B cell (primary cell): ENCODE data around the gene THAP4. TPM values are rescaled to one million over a fixed set of nuclear protein-coding genes. Genes with fewer than 3 reads are reported as not detected.

ENCODE experiments used
- ATAC-seq: fragments of 200-7000 bp; cut with Tn5 transposase; one replicate; pipeline ENCODE4 v1.10.0; 2021; ENCODE audit warnings: low read depth, mild to moderate bottlenecking, moderate number of reproducible peaks, moderate library complexity
- CTCF ChIA-PET: fragments of 350-600 bp; sonication (Branson Sonifier 250); formaldehyde crosslinking; loops from one replicate; lab custom pipeline; 2021; ENCODE audit warnings: antibody characterized with exemption, inconsistent platforms; lab: Charles Lee
- POLR2A ChIA-PET: fragments of 350-600 bp; sonication (Branson Sonifier 250); formaldehyde crosslinking; loops from one replicate; lab custom pipeline; 2021; ENCODE audit warnings: antibody characterized with exemption; lab: Charles Lee
- DNase-seq: peaks from one replicate; pipeline ENCODE4 v3.0.0; 2013
- H2AFZ ChIP-seq: 2 replicates; pipeline ENCODE4 v1.6.1; 2012; ENCODE audit warnings: mild to moderate bottlenecking, low read depth, low read length; ENCODE audit not compliant: insufficient read depth, poor library complexity, severe bottlenecking
- H3K27ac ChIP-seq, 2 donors: 1 replicate in 1 of 2; 2 replicates in 1 of 2; pipeline ENCODE4 v1.5.1; 2012 to 2013; ENCODE audit warnings: low read length in 2 of 2, mild to moderate bottlenecking in 2 of 2, moderate library complexity in 1 of 2
- H3K27me3 ChIP-seq, 4 experiments: fragments of 200-600 bp in 1 of 4; sonication (generic) in 1 of 4; replicated peaks in 1 of 4; 1 replicate in 2 of 4; 2 replicates in 2 of 4; pipeline versions ENCODE4 v1.6.1 to v1.7.0; 2013 to 2016; ENCODE audit warnings: low read length in 3 of 4, mild to moderate bottlenecking in 2 of 4, mixed read lengths in 1 of 4, moderate library complexity in 1 of 4; ENCODE audit not compliant: insufficient read depth in 4 of 4, control insufficient read depth in 3 of 4; ENCODE audit errors: control extremely low read depth in 1 of 4
- H3K36me3 ChIP-seq, 2 experiments: replicated peaks in 1 of 2; 1 replicate in 1 of 2; 2 replicates in 1 of 2; pipeline versions ENCODE4 v1.6.1 to v1.7.1; 2013; ENCODE audit warnings: low read length in 1 of 2; ENCODE audit not compliant: insufficient read depth in 2 of 2, control insufficient read depth in 1 of 2; ENCODE audit errors: control extremely low read depth in 1 of 2, extremely low read depth in 1 of 2
- H3K4me1 ChIP-seq, 2 donors: fragments of 200-600 bp in 1 of 2; sonication (generic) in 1 of 2; 1 replicate in 1 of 2; 2 replicates in 1 of 2; pipeline versions ENCODE4 v1.5.1 to v1.6.1; 2013 to 2017; ENCODE audit warnings: low read length in 2 of 2; ENCODE audit not compliant: control insufficient read depth in 2 of 2, insufficient read depth in 2 of 2
- H3K4me2 ChIP-seq: replicated peaks from 2 replicates; pipeline ENCODE3; 2012; ENCODE audit warnings: mild to moderate bottlenecking, low read depth, low read length; ENCODE audit not compliant: poor library complexity, severe bottlenecking
- H3K4me3 ChIP-seq, 5 experiments: fragments of 200-600 bp in 1 of 5; sonication (generic) in 1 of 5; 1 replicate in 3 of 5; 2 replicates in 2 of 5; pipeline versions ENCODE4 v1.5.1 to v1.7.0; 2011 to 2016; ENCODE audit warnings: low read length in 4 of 5, mild to moderate bottlenecking in 4 of 5, low read depth in 2 of 5, control low read depth in 1 of 5, moderate library complexity in 1 of 5; ENCODE audit not compliant: insufficient read depth in 1 of 5; ENCODE audit errors: control extremely low read depth in 1 of 5, extremely low read depth in 1 of 5
- H3K79me2 ChIP-seq: fragments of 200-600 bp; sonication (generic); one replicate; pipeline ENCODE4 v1.6.0; 2016; ENCODE audit warnings: low read length; ENCODE audit not compliant: control insufficient read depth, insufficient read depth
- H3K9ac ChIP-seq: fragments of 200-600 bp; sonication (generic); 2 replicates; pipeline ENCODE4 v1.6.1; 2017; ENCODE audit warnings: mild to moderate bottlenecking, low read length, moderate library complexity
- H3K9me3 ChIP-seq, 3 donors: one replicate each; pipeline versions ENCODE4 v1.6.1 to v1.7.1; 2013; ENCODE audit warnings: low read length in 2 of 3; ENCODE audit not compliant: control insufficient read depth in 2 of 3, insufficient read depth in 1 of 3; ENCODE audit errors: control extremely low read depth in 1 of 3
- H4K20me1 ChIP-seq: 2 replicates; pipeline ENCODE4 v1.6.0; 2012; ENCODE audit warnings: mild to moderate bottlenecking, low read length; ENCODE audit not compliant: insufficient read depth, control insufficient read depth, poor library complexity, severe bottlenecking
- H3K27ac Mint-ChIP-seq: one replicate; pipeline ENCODE4 v1.8.0; 2021; ENCODE audit warnings: mixed read lengths
- H3K27me3 Mint-ChIP-seq: one replicate; pipeline ENCODE4 v1.8.0; 2021; ENCODE audit warnings: mixed read lengths
- H3K4me1 Mint-ChIP-seq: one replicate; pipeline ENCODE4 v1.8.0; 2021; ENCODE audit warnings: mixed read lengths
- H3K4me3 Mint-ChIP-seq: one replicate; pipeline ENCODE4 v1.8.0; 2021; ENCODE audit warnings: mixed read lengths
- H3K9me3 Mint-ChIP-seq: one replicate; pipeline ENCODE4 v1.8.0; 2022; ENCODE audit warnings: mixed read lengths; ENCODE audit not compliant: insufficient read depth
- CTCF ChIP-seq: fragments of 200-600 bp; IDR thresholded peaks from one replicate; pipeline ENCODE4 v1.8.0; 2022; ENCODE audit warnings: antibody characterized with exemption, mild to moderate bottlenecking
- EZH2 ChIP-seq: IDR thresholded peaks from 2 replicates; pipeline ENCODE4 v1.6.1; 2012; ENCODE audit warnings: borderline replicate concordance, low read depth, mild to moderate bottlenecking, moderate library complexity, low read length; ENCODE audit not compliant: insufficient read depth, poor library complexity, severe bottlenecking
- WGBS: methylation state at CpG from one replicate; pipeline ENCODE4 v1.1.5; 2013; ENCODE audit warnings: missing lambda C conversion rate; ENCODE audit not compliant: insufficient coverage; 5-methylcytosine and 5-hydroxymethylcytosine counted together
- intact Hi-C: fragments of 100-400 bp; cut with micrococcal nuclease; formaldehyde crosslinking; loops from one replicate; pipeline ENCODE4 v1.10.0; 2022
- polyA plus RNA-seq: library from polyadenylated mRNA; depleted of rRNA; stranded (reverse); fragments of >200 nt; gene quantifications from 2 replicates; pipeline ENCODE4 v1.2.3, GENCODE V29; 2012
- total RNA-seq, 2 donors: library from RNA; stranded (reverse); fragments of 120-200 nt in 1 of 2; gene quantifications; 1 replicate in 1 of 2; 2 replicates in 1 of 2; pipeline versions ENCODE4 v1.2.3 to v1.2.4, GENCODE V29; 2013 to 2022

THAP4 gene
- total and polyA plus RNA-seq, 2 donors (not counting 1 experiment from before 2014, with no cell fraction given) = 26.5 to 41.0 TPM

DNA sequence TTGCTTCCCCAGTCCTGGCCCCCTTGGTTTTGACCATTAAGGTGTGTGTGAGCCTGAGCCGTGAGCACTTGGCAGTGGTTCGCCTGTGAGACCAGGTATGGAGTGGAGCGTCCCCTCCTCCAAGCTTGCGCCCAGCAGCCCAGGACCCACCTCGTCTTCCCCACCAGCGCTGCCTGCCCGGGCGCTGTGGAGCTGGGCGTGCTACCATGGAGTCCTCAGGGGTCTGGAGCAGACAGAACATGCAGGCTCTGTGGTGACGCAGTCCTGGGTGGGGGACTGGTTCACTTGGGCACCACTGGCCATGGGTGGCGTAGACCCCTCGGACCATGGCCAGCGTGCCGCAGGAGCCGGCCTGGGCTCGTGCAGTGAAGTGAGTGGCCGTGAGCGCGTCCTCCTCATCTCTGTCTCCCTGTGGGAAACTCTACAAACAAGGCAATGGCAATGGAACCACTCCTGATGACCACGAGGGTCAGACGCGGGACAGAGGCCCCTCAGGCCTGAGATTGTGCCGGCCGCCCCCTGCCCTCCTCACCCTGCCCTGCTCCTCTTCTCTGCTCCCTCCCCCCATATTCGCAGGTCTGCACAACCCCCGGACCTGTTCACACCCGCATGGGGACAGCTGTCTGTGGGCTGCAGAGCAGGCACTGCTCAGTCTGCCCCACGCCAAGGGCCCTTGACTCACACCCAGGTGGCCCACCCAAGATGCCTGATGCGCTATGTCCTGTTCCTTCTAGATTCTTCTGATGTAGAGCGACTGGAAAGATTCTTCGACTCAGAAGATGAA lies 34.7 kb upstream of the THAP4 start:
- Mint-ChIP-seq H3K27ac (no peak overlapping the region), H3K4me1 (no peaks in the 10 kb centered on the region), H3K9me3 (no peaks in the 10 kb centered on the region), H3K4me3 (no peak overlapping the region), H3K27me3 (no peaks in the 10 kb centered on the region)
- no peaks in the 10 kb centered on the region for H3K4me1 ChIP-seq
- no peak overlapping the region for H3K27ac ChIP-seq
- ChIA-PET POLR2A (no interaction called here), CTCF (interaction anchor here (1.1 kb wide), 1 partner anchor 207 kb away, joined by 3 read pairs; no protein-coding TSS in a partner anchor)
- no peaks in the 10 kb centered on the region for H3K79me2 ChIP-seq
- no peaks in the 10 kb centered on the region for H3K9me3 ChIP-seq
- H3K9ac ChIP-seq = no peak overlapping the region
- H4K20me1 ChIP-seq = no peaks in the 10 kb centered on the region
- WGBS = 97% methylated on average over 31 of the region's 31 CpGs
- H3K4me3 ChIP-seq = no peak overlapping the region
- intact Hi-C loops = no loop called here
- no peak overlapping the region for H3K4me2 ChIP-seq
- DNase-seq (no peak), ATAC-seq (no peak)
- H3K36me3 ChIP-seq = peaks cover 0 to 37% of the 10 kb centered on the region in 2 experiments
- H2AFZ ChIP-seq = no peak overlapping the region
- H3K27me3 ChIP-seq = no peaks in the 10 kb centered on the region
- TF ChIP-seq EZH2 = no peak
- TF ChIP-seq CTCF = no peak

DNA sequence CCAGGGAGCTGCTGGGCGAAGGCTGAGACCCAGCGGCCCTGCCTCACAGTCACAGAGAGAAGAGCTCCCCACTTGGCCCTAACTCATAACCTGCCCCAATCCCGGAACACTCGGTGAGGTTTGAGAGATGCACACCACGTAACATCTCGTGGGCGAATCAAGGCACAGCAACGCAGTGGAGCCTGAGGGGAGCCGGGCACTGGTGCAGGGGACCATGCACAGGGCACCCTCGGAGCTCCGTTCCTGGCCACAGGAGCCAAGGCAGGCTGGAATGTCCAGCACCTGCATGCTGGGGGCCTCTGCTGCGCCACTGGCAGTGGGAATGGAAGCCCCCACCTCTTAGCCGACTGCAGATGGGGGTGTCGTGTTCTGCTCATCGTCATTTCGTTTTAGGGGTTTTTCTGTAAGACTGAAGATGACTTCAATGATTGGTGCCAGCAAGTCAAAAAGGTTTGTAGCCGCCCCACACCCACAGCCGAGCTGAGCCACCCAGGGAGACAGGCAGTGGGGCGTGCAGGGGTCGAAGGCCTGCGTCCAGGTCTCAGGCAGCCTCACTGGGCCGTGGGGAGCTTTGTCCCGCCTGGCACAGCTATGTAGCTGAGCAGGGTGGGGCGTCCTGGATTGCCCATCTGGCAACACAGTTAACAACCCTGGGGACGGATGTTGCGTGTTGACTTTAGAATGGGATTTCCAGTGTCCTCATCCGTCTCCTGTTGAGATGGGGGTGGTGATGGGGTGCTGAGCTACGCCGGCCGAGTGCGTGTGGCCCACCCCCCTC lies 33.6 kb upstream of the THAP4 start:
- TF ChIP-seq EZH2 (no peak), CTCF (no peak)
- no peak overlapping the region for H3K4me3 ChIP-seq
- H3K27me3 ChIP-seq = no peaks in the 10 kb centered on the region
- no peak overlapping the region for H3K27ac Mint-ChIP-seq
- H3K4me2 ChIP-seq = no peak overlapping the region
- no peaks in the 10 kb centered on the region for H3K9me3 Mint-ChIP-seq
- peaks cover 0 to 38% of the 10 kb centered on the region in 2 experiments for H3K36me3 ChIP-seq
- H4K20me1 ChIP-seq = no peaks in the 10 kb centered on the region
- H3K27ac ChIP-seq = no peak overlapping the region
- no peaks in the 10 kb centered on the region for H3K9me3 ChIP-seq
- intact Hi-C loops = no loop called here
- H3K4me3 Mint-ChIP-seq = no peak overlapping the region
- no peaks in the 10 kb centered on the region for H3K4me1 ChIP-seq
- H3K27me3 Mint-ChIP-seq = no peaks in the 10 kb centered on the region
- no peak for ATAC-seq
- 92% methylated on average over 31 of the region's 31 CpGs for WGBS
- POLR2A ChIA-PET = no interaction called here
- H3K4me1 Mint-ChIP-seq = no peaks in the 10 kb centered on the region
- no peak overlapping the region for H3K9ac ChIP-seq
- H3K79me2 ChIP-seq = no peaks in the 10 kb centered on the region
- CTCF ChIA-PET = interaction anchor here (1.1 kb wide), 1 partner anchor 208 kb away, joined by 3 read pairs; no protein-coding TSS in a partner anchor
- H2AFZ ChIP-seq = no peak overlapping the region
- DNase-seq = no peak
